Measurements from ENCODE around the gene PIGQ. TPM values are rescaled to one million over a fixed set of nuclear protein-coding genes. Genes with fewer than 3 reads are reported as not detected.

The PIGQ gene
- total and polyA plus RNA-seq, 2 of the 8 experiments (the other 6 are each of a cell fraction or from before 2014, with no cell fraction given): 36.0 to 49.2 TPM

DNA sequence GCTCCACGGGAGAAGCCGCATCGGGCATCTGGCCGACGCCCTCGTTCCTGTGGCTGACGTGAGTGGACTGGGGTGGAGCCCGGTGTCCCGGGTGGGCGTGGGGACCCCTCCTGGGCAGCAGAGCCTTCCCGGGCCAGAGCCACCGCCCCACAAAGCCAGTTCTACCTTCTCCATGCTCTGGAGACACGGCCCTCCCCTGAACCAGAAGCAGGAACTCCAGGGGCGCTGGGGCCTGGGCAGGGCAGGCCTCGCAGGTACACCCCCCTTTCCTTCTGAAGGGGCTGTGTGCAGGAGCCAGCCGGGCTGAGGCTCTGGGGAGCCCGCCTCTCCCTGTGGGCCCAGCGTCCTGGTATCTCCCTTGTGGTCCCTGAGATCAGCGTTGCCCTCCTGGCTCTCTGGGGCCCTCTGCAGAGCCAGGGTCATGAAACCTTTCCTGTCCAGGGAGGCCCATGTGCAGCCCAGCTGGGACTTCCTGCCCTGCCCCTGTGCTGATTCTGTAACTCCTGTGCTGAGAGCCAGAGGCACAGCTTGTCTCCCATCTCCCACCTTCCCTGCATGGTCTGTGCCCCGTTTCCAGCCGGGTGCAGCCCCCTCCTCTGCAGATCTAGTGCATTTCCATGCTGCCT lies 6.5 kb downstream of the PIGQ start (continued):
- TF ChIP-seq RXRA (IDR thresholded peaks at IDR 0.05; ENCODE audit: insufficient read depth, low read depth, low read length) (no peak), YY1 (IDR thresholded peaks at IDR 0.05; ENCODE audit: low read depth, low read length) (no peak)

All from H1 (cell line).